GM19240 (cell line): Measurements from ENCODE around the gene NR2C2.
"Not testable (repeated sequence)": the region's sequence is repeated elsewhere in the genome, so short reads cannot be mapped to it uniquely, and the experiment has no call there.

Experiments
- DNase-seq: peaks from one replicate; pipeline ENCODE4 v3.0.0; 2011; ENCODE audit warnings: low spot score; ENCODE audit not compliant: insufficient read length

NR2C2 gene

DNA sequence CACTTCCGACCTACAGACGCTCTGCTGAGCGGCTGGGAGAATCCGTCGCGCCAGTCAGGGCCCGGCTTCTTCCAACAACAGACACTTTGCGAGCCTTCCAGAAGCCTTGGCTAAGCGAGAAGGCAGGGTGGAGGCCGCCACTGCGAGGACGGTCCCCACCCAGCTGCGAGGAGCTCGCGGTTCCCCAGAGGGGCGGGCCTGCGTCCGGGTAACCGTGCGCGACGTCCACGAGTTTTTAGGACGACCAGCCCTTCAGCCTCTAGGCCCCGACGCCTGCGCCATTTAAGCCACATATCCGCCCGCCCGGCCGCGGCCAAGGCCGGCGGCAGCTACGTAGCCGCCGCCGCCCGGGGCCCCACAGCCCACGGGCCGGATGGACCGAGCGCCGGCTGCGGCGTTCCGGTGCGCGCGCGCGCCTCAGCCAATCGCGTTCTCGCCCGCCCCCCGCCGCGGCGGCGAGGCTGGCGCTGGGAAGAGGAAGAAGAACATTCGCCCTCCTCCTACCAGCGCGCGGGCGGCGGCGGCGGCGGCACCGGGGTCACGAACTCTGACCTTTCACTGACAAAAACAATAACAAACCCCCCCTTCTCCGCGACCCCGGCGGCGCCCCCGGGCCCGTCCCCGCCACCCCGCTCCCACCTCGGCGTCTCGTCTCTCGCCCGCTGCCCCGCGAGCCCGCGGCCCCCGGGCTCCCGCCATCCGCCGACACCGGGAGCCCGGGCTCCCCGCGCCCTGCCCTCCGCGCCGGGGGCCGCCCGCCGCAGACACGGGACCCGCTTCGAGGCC, at the start of gene NR2C2:
NR2C2 (plus strand) TSS at position 484 of the 786 bp plus-strand sequence. CDS start 56,332 bp downstream, outside the sequence.
- DNase-seq: peak; percentile 43

DNA sequence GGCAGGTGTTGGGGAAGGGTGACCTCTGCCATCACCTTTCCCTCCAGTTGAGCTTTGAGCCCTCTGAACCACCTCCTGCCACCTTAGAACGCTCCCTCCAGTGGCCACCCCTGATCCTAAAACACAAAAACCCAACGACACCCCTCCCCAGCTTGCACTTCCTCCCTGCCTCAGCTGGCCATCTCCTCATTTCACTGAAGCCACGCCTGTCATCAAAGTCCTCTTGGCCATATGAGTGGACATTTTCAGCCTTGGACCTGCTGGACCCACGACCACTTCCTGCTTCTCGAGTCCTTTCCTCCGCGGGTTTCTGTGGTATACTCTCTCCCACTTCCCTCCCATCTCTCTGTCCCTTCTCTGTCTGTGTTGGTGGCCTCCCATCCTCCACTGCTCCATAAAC, 48.5 kb upstream of the NR2C2 start:
- no peak for DNase-seq

DNA sequence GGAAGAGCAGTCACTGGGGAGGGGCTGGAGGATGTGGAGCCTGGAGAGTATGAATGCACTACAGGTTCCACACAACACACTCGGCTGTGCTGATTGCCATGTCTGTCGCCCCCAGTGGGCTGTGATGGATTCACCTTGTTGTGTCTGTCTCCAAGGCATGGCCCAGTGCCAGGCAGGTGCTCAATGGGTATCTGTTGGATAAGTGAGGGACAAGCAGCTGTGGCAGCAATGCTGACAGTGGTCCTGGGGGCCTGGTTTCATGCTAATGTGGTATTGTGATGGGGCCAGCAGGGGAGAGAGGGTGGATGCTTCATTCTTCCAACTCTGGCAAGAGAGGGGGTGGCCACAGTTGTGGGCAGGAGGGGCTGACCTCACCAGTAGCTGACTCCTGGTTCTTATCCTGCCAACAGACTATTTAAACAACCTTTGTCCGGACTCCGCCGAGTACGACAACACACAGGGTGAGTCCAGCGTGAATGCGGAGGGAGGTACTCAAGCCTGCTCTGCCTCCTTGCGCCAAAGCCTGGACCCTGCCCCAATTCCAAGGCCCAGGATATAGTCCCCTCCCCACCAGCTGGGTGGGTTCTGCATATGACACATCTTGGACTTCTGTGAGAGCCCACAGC, 47.3 kb upstream of the NR2C2 start:
- DNase-seq: no peak

GRCh38 chr3:14900881-14901873, 46.2 kb upstream of the NR2C2 start:
- no peak for DNase-seq

- no peak for DNase-seq
Observed at GRCh38 chr3:14902719-14903118, 44.7 kb upstream of the NR2C2 start.

- not testable (repeated sequence) for DNase-seq
Observed at GRCh38 chr3:14903501-14903900, 43.9 kb upstream of the NR2C2 start.

GRCh38 chr3:14905055-14905657, 42.2 kb upstream of the NR2C2 start:
- DNase-seq: no peak

DNA sequence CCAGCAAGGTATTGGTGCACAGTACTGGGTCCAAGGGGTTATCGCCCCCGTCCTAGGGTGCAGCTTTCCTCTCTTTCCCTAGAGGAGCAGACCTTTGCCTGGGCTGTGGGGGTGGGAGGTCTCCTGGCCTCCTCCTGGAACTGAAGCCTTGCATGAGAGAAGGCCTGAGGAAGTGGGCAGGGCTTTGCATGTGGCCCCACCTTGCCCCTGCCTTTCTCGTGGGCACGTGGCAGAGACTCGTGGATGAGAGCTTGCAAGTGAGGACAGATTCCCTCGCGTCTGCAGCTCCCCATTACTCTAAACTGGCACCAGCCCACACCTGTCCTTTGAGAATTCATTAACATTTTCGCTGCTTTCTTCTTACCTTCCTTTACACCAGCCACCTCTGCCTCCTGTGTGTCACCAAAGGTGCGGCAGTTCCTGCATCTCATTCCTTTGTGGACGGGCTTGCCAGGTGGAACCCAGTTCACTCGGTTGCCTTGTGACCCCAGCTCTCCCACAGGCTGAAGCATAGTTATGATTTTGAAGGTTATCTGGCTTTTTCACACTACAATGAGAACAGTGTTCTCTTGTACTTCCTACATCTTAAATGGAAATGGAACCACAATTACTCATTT, 40.9 kb upstream of the NR2C2 start:
- DNase-seq: no peak

DNA sequence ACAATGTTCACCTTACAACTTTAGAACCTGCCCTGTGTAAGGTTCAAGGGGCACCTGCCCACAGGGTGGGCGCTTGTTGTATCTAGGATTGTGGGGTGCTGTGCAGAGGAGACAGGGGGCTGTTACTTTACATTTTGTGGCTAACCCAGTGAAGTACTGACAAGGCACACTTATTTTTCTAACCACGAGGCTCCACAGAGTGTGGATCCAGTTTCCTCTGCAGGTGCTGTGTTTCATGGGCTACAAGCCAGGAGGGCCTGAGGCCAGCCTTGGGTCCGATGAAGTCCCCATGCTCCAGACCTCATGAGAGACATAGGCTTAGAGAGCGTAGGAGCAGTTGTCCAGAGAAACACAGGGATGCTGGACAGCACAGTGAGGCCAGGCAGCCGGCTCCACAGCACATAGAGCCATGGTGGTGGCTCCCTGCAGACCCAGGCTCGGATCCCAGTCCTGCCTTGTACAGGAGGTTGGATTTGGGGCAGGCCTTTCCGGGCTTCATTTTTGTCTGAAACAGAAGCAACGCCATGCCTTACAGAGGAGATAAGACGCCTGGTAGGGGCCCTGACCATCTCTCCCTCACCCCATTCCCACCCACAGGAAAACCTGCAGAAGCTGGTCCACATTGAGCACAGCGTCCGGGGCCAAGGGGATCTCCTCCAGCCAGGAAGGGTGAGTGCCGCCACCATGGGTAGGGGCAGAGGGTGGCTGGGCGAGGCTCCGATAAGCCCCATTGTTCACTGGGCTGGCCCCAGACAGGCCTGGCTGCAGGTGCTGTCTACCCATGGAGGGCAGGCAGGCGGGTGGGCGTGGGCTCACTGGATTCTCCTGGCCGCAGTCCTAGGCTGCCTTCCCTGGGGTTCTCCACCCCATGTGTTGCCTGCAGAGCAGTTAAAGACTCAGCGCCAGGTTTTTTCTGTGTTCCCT, 40.1 kb upstream of the NR2C2 start:
- no peak for DNase-seq

GRCh38 chr3:14909250-14909649, 38.1 kb upstream of the NR2C2 start:
- no peak for DNase-seq

DNA sequence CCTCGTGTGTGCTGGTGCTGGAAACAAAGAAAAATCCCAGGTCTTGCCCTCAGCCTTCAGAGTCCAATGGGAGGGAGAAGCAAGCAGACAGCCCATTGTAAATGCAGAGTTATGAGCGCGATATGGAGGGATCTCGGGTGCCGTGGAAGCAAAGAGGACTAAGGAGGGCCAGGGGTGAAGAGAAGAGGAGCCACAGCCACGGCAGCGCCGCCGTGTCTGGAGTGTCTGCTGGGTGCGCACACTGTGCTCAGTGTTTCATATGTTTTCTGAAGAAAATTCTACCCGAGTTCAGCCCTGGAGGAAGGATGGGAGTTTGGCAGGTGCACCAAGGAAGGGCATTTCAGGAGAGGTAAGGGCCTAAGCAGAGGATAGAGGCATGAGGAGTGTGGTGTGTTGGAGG, 35.7 kb upstream of the NR2C2 start:
- no peak for DNase-seq

DNA sequence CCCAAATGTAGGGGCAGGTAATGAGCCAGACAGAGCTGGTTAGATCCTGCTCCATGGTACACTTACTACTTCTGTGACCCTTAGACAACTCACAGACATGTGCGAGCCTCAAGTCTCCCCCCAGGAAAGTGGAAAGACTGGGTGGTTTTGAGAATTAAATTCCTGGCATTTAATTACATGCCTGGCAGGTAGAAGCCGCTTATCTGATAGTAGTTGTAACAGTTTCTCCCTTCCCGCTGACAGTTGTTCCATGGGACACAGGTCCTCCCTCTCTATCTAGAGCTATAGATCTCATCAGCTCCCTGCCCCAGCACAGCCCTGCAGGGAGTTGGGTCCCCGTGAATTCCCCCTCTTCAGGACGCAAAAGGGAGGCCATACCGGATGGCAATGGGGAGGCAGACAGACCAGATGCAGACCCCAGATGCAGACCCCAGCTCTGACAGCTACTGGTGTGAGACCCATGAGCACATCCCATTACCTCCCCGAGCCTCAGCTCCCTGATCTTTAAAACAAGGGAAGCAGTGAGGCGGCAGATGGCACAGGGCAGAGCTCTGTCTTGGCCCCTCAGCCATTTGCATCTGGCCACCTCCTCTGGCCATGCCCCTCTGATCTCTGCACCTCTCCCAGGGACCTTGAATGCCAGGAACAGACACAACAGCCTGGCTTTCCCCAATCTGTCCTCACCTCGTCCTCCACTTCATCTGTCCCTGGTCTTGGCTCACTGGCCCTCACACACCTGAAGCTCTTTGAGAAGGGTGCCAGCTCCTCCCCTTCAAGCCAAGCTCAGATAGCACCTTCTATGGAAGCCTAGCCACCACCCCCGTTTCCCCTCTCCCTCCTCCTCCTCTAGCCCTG, 34.1 kb upstream of the NR2C2 start:
- no peak for DNase-seq

- no peak for DNase-seq
Observed at GRCh38 chr3:14913926-14914778, 33.2 kb upstream of the NR2C2 start.

DNA sequence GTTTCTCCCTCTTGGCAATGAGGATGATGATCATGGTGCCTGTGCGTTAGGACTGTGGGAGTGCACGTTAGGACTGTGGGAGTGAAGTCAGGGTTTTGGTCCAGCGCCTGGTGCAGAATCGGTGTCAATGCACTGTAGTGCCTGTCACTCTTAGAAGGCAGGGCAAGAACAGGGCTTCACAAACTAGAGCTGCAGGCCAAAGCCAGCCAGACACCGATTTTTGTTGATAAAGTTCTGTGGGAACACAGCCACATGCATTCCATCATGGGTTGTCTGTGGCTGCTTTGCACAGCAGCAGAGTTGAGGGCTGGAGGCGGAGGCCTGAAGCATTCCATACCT, 32.6 kb upstream of the NR2C2 start:
- DNase-seq: no peak

- no peak for DNase-seq
Observed at GRCh38 chr3:14915636-14916222, 31.7 kb upstream of the NR2C2 start.

DNA sequence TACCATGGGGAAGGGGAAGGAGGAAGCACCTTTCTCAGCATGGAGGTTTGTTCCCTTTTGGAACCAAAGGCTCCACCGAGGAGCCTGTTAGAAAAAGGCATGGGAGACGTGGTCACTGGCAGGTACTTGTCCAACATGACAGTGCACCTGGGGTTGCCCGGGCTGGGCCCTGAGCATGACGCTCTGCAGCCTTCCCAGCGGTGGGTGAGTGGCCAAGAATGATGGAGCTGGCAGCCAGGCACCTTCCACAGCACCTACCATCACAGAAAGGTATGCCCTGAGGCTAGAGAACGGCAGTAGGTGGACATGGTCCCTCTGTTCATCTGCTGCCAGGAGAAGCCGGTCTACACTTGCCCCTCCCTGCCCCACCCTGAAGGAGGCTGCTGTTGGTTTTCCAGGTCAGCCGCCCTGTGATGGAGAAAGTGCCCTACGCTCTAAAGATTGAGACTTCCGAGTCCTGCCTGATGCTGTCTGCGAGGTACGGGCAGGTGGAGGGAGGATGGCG, 29.0 kb upstream of the NR2C2 start:
- no peak for DNase-seq

DNA sequence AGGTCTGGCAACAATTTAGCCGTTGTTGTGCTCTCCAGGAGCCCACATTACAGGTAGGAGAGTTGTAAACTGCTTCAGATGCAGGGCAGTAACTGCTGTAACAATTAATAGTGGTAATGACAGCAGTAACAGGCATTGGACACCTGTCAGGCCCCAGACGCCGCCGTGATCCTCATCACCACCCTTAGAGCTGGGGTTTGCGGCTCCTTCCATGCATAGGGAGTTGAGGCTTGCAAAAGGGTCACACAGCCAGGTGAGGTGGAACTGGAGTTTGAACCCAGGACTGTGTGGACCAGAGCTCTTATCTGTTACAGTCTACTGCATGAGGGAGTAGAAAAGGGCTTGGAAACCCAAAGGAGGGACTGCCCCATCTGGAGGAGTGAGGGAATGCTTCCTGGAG, 26.8 kb upstream of the NR2C2 start:
- no peak for DNase-seq
